H9 (cell line): ENCODE data around the gene KL. TPM values are rescaled to one million over a fixed set of nuclear protein-coding genes. Genes with fewer than 3 reads are reported as not detected.

Source experiments
- DNase-seq: peaks from one replicate; pipeline ENCODE4 v3.0.0-alpha.2; 2017
- H2AFZ ChIP-seq: one replicate; pipeline ENCODE4 v1.6.1; 2013; ENCODE audit warnings: mild to moderate bottlenecking, low read length, control low read depth, moderate library complexity
- H2AK5ac ChIP-seq: 2 replicates; pipeline ENCODE4 v1.6.1; 2013; ENCODE audit warnings: low read length, control low read depth, mixed read lengths; ENCODE audit not compliant: insufficient read length
- H2BK120ac ChIP-seq: one replicate; pipeline ENCODE4 v1.6.1; 2013; ENCODE audit warnings: low read depth, mild to moderate bottlenecking, low read length, control low read depth, inconsistent platforms; ENCODE audit not compliant: poor library complexity, severe bottlenecking
- H2BK12ac ChIP-seq: 2 replicates; pipeline ENCODE4 v1.6.1; 2013; ENCODE audit warnings: low read length, control low read depth, mixed read lengths, low read depth; ENCODE audit not compliant: insufficient read length
- H2BK15ac ChIP-seq: 2 replicates; pipeline ENCODE4 v1.6.1; 2013; ENCODE audit warnings: low read depth, low read length, control low read depth
- H2BK20ac ChIP-seq: one replicate; pipeline ENCODE4 v1.6.1; 2013; ENCODE audit warnings: low read depth, mild to moderate bottlenecking, low read length, control low read depth, inconsistent platforms; ENCODE audit not compliant: poor library complexity, severe bottlenecking
- H2BK5ac ChIP-seq: 2 replicates; pipeline ENCODE4 v1.6.1; 2013; ENCODE audit warnings: low read length, control low read depth, mixed read lengths; ENCODE audit not compliant: insufficient read length
- H3K14ac ChIP-seq: 2 replicates; pipeline ENCODE4 v1.6.1; 2013; ENCODE audit warnings: low read length, control low read depth; ENCODE audit not compliant: insufficient read depth
- H3K18ac ChIP-seq: 2 replicates; pipeline ENCODE4 v1.6.1; 2013; ENCODE audit warnings: low read depth, mild to moderate bottlenecking, mixed read lengths, low read length, control low read depth; ENCODE audit not compliant: insufficient read length
- H3K23ac ChIP-seq: 2 replicates; pipeline ENCODE4 v1.6.1; 2013; ENCODE audit warnings: low read length, control low read depth, mixed read lengths, low read depth; ENCODE audit not compliant: insufficient read length
- H3K23me2 ChIP-seq: 2 replicates; pipeline ENCODE4 v1.6.1; 2013; ENCODE audit warnings: low read depth, mild to moderate bottlenecking, mixed read lengths, low read length, control low read depth; ENCODE audit not compliant: insufficient read length, poor library complexity, severe bottlenecking
- H3K27ac ChIP-seq: 2 replicates; pipeline ENCODE4 v1.5.1; 2013; ENCODE audit warnings: low read length, control low read depth, mixed read lengths, low read depth; ENCODE audit not compliant: insufficient read length
- H3K27me3 ChIP-seq: 2 replicates; pipeline ENCODE4 v1.6.1; 2013; ENCODE audit warnings: low read length, control low read depth, inconsistent platforms; ENCODE audit not compliant: insufficient read depth
- H3K4ac ChIP-seq: 2 replicates; pipeline ENCODE4 v1.6.1; 2013; ENCODE audit warnings: low read depth, mild to moderate bottlenecking, control low read depth, inconsistent platforms, low read length, moderate library complexity
- H3K4me1 ChIP-seq: 2 replicates; pipeline ENCODE4 v1.6.1; 2013; ENCODE audit warnings: low read length, control low read depth, inconsistent platforms; ENCODE audit not compliant: insufficient read depth
- H3K4me2 ChIP-seq: 2 replicates; pipeline ENCODE4 v1.6.1; 2013; ENCODE audit warnings: low read length, control low read depth, mixed read lengths; ENCODE audit not compliant: insufficient read length, insufficient read depth
- H3K56ac ChIP-seq: 2 replicates; pipeline ENCODE4 v1.6.1; 2013; ENCODE audit warnings: low read depth, mild to moderate bottlenecking, mixed read lengths, low read length, control low read depth; ENCODE audit not compliant: insufficient read length
- H3K79me1 ChIP-seq: 2 replicates; pipeline ENCODE4 v1.6.1; 2013; ENCODE audit warnings: low read depth, mild to moderate bottlenecking, moderate library complexity, low read length, control low read depth, inconsistent platforms; ENCODE audit not compliant: insufficient read depth, poor library complexity, severe bottlenecking
- H3K79me2 ChIP-seq: 2 replicates; pipeline ENCODE4 v1.6.1; 2013; ENCODE audit warnings: low read length, control low read depth, inconsistent platforms; ENCODE audit not compliant: insufficient read depth
- H3K9ac ChIP-seq: 2 replicates; pipeline ENCODE4 v1.6.1; 2013; ENCODE audit warnings: low read length, control low read depth, mixed read lengths; ENCODE audit not compliant: insufficient read length; ENCODE audit errors: extremely low read depth
- H3K9me3 ChIP-seq: one replicate; pipeline ENCODE4 v1.6.1; 2013; ENCODE audit warnings: low read depth, low read length, inconsistent platforms; ENCODE audit not compliant: control insufficient read depth
- H3T11ph ChIP-seq: one replicate; pipeline ENCODE4 v1.6.1; 2013; ENCODE audit warnings: mild to moderate bottlenecking, low read length, control low read depth, inconsistent platforms
- H4K20me1 ChIP-seq: one replicate; pipeline ENCODE4 v1.6.1; 2013; ENCODE audit not compliant: control insufficient read depth, insufficient read length, insufficient read depth
- H4K5ac ChIP-seq: 2 replicates; pipeline ENCODE4 v1.6.1; 2013; ENCODE audit warnings: low read depth, mild to moderate bottlenecking, mixed read lengths, low read length, control low read depth; ENCODE audit not compliant: insufficient read length
- H4K8ac ChIP-seq: replicated peaks from 2 replicates; pipeline ENCODE4 v1.6.1; 2013; ENCODE audit warnings: low read length, control low read depth, mixed read lengths, low read depth; ENCODE audit not compliant: insufficient read length
- H4K91ac ChIP-seq: 2 replicates; pipeline ENCODE4 v1.6.1; 2013; ENCODE audit warnings: low read depth, mild to moderate bottlenecking, moderate library complexity, mixed read lengths, low read length, control low read depth; ENCODE audit not compliant: insufficient read length
- H3K27ac Mint-ChIP-seq, 3 experiments: 2 replicates in 2 of 3; 3 replicates in 1 of 3; pipeline ENCODE4 v1.8.0; 2020 to 2021; ENCODE audit warnings: mixed read lengths in 3 of 3, mild to moderate bottlenecking in 1 of 3, moderate library complexity in 1 of 3
- H3K27me3 Mint-ChIP-seq: 2 replicates; pipeline ENCODE4 v1.8.0; 2021; ENCODE audit warnings: low read depth, mild to moderate bottlenecking, moderate library complexity, mixed read lengths
- H3K36me3 Mint-ChIP-seq, 3 experiments: 2 replicates in 2 of 3; 3 replicates in 1 of 3; pipeline ENCODE4 v1.8.0; 2020 to 2021; ENCODE audit warnings: low read depth in 3 of 3, mixed read lengths in 3 of 3; ENCODE audit not compliant: insufficient read depth in 1 of 3
- H3K4me1 Mint-ChIP-seq, 2 experiments: 2 replicates each; pipeline ENCODE4 v1.8.0; 2020; ENCODE audit warnings: mixed read lengths in 2 of 2
- H3K4me3 Mint-ChIP-seq, 2 experiments: 2 replicates in 1 of 2; 3 replicates in 1 of 2; pipeline ENCODE4 v1.8.0; 2020 to 2021; ENCODE audit warnings: mild to moderate bottlenecking in 2 of 2, mixed read lengths in 2 of 2, moderate library complexity in 1 of 2
- H3K9me3 Mint-ChIP-seq, 2 experiments: 2 replicates in 1 of 2; 3 replicates in 1 of 2; pipeline ENCODE4 v1.8.0; 2020; ENCODE audit warnings: mild to moderate bottlenecking in 2 of 2, mixed read lengths in 2 of 2, moderate library complexity in 1 of 2
- CTCF ChIP-seq: fragments of 200-600 bp; sonication (generic); conservative IDR thresholded peaks from 3 replicates; pipeline ENCODE4 v1.8.0; 2021; ENCODE audit warnings: antibody characterized with exemption, mild to moderate bottlenecking
- WGBS: extraction: QIAGEN DNeasy Blood & Tissue Kit; methylation state at CpG from one replicate; pipeline ENCODE4 v1.1.7; 2013; ENCODE audit warnings: missing lambda C conversion rate, low lambda C conversion rate, mixed read lengths; ENCODE audit not compliant: insufficient read length; ENCODE audit errors: extremely low coverage; 5-methylcytosine and 5-hydroxymethylcytosine counted together
- total RNA-seq: library from RNA; stranded (reverse); gene quantifications from 2 replicates; pipeline ENCODE4 v1.2.1, GENCODE V29; 2021

The KL gene
- total RNA-seq, 1 experiment from 2014 or later = not detected

GRCh38 chr13:33007950-33008349 is 8.3 kb upstream of the KL start:
- Histone ChIP-seq H3K79me1 (no peaks in the 10 kb centered on the region), H4K20me1 (no peaks in the 10 kb centered on the region), H2AK5ac (no peak overlapping the region), H2BK12ac (no peak overlapping the region), H3K27ac (no peak overlapping the region), H3K4ac (no peak overlapping the region), H2AFZ (no peak overlapping the region), H2BK15ac (no peak overlapping the region), H4K5ac (no peak overlapping the region), H4K8ac (no peak overlapping the region), H3K23ac (no peak overlapping the region), H2BK20ac (no peak overlapping the region), H3K9me3 (peaks cover 6% of the 10 kb centered on the region), H3K18ac (no peak overlapping the region), H3K9ac (no peak overlapping the region), H2BK5ac (no peak overlapping the region), H3K79me2 (no peaks in the 10 kb centered on the region), H3K4me1 (no peaks in the 10 kb centered on the region), H3K23me2 (no peaks in the 10 kb centered on the region), H3K4me2 (no peak overlapping the region), H4K91ac (no peak overlapping the region), H2BK120ac (no peak overlapping the region), H3T11ph (no peak overlapping the region), H3K56ac (no peak overlapping the region), H3K27me3 (no peaks in the 10 kb centered on the region), H3K14ac (no peak overlapping the region)
- Mint-ChIP-seq H3K36me3 (peaks cover 13 to 22% (median 13%) of the 10 kb centered on the region in 3 experiments), H3K4me3 (no peak overlapping the region), H3K9me3 (peaks cover 23 to 27% of the 10 kb centered on the region in 2 experiments), H3K27ac (no peak overlapping the region), H3K4me1 (peaks cover 8% of the 10 kb centered on the region in 2 experiments), H3K27me3 (peaks cover 11% of the 10 kb centered on the region)
- TF ChIP-seq CTCF = no peak
- no peak for DNase-seq
- no CpG with 5 or more reads among the region's 3 CpGs for WGBS
